H1 (cell line): ENCODE data around the gene MRPL4. TPM values are rescaled to one million over a fixed set of nuclear protein-coding genes. Genes with fewer than 3 reads are reported as not detected.
A peak's percentile ranks its signal among the peaks of the same experiment; 100 is the strongest.

Experiments used
- CBX5 ChIP-seq: fragments of 300-800, 300-1000 bp; sonication (generic); IDR thresholded peaks from 2 replicates; pipeline ENCODE4 v1.7.1; 2016; ENCODE audit warnings: antibody characterized with exemption, low read length, low read depth
- NANOG ChIP-seq: IDR thresholded peaks from 2 replicates; pipeline ENCODE4 v1.6.1; 2011; ENCODE audit warnings: low read length, low read depth, mild to moderate bottlenecking, inconsistent platforms; ENCODE audit not compliant: insufficient read depth, poor library complexity, severe bottlenecking
- TAF1 ChIP-seq: IDR thresholded peaks from 2 replicates; pipeline ENCODE4 v1.6.1; 2011; ENCODE audit warnings: mild to moderate bottlenecking, low read depth, low read length
- polyA plus RNA-seq, 7 experiments: library from polyadenylated mRNA; depleted of rRNA in 3 of 7; stranded (reverse) in 5 of 7; unstranded in 2 of 7; fragments of >200 nt in 5 of 7; fragments of 200-250 nt in 2 of 7; gene quantifications; 1 replicate in 5 of 7; 2 replicates in 1 of 7; 4 replicates in 1 of 7; pipeline versions ENCODE4 v1.2.1 to v1.2.3, GENCODE V29; 2011 to 2013; ENCODE audit warnings: missing spikeins in 2 of 7, mixed read lengths in 2 of 7
- total RNA-seq: library from RNA; stranded (reverse); fragmentation: NEBNext Ultra II Directional; extraction: Animal tissue kit (Norgen Biotek cat#: 25700); gene quantifications from 2 replicates; pipeline ENCODE4 v1.2.1, GENCODE V29; 2021

The MRPL4 gene
- total and polyA plus RNA-seq, 2 of the 8 experiments (the other 6 are each of a cell fraction or from before 2014, with no cell fraction given): 82.3 to 187 TPM

- TF ChIP-seq NANOG (no peak), CBX5 (no peak), TAF1 (peak; percentile 76; the same call in 1 of the 2 replicates)
Observed at GRCh38 chr19:10251792-10252694, at the start of gene MRPL4 (continued).
